B cell (primary cell): ENCODE measurements around the gene CNKSR2.

Experiments
- EZH2 ChIP-seq: IDR thresholded peaks from 2 replicates; pipeline ENCODE4 v1.6.1; 2012; ENCODE audit warnings: borderline replicate concordance, low read depth, mild to moderate bottlenecking, moderate library complexity, low read length; ENCODE audit not compliant: insufficient read depth, poor library complexity, severe bottlenecking
- TF ChIP-seq, protein P1 (sequence below): fragments of 200-600 bp; IDR thresholded peaks from one replicate; pipeline ENCODE4 v1.8.0; 2022; ENCODE audit warnings: antibody characterized with exemption, mild to moderate bottlenecking

- TF ChIP-seq, protein P1, sequence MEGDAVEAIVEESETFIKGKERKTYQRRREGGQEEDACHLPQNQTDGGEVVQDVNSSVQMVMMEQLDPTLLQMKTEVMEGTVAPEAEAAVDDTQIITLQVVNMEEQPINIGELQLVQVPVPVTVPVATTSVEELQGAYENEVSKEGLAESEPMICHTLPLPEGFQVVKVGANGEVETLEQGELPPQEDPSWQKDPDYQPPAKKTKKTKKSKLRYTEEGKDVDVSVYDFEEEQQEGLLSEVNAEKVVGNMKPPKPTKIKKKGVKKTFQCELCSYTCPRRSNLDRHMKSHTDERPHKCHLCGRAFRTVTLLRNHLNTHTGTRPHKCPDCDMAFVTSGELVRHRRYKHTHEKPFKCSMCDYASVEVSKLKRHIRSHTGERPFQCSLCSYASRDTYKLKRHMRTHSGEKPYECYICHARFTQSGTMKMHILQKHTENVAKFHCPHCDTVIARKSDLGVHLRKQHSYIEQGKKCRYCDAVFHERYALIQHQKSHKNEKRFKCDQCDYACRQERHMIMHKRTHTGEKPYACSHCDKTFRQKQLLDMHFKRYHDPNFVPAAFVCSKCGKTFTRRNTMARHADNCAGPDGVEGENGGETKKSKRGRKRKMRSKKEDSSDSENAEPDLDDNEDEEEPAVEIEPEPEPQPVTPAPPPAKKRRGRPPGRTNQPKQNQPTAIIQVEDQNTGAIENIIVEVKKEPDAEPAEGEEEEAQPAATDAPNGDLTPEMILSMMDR = no peak
- TF ChIP-seq EZH2 = no peak
These were observed 119.1 kb downstream of the CNKSR2 start for GRCh38 chrX:21493226-21493830.
